Fibroblast of villous mesenchyme (primary cell): ENCODE data around the gene BRD3. TPM values are rescaled to one million over a fixed set of nuclear protein-coding genes. Genes with fewer than 3 reads are reported as not detected.

Experiments used
- DNase-seq: peaks from one replicate; pipeline ENCODE4 v3.0.0-alpha.2; 2010; ENCODE audit warnings: low read depth
- H3K4me3 ChIP-seq: 2 replicates; pipeline ENCODE4 v1.5.1; 2011; ENCODE audit warnings: low read depth, mild to moderate bottlenecking, low read length
- total RNA-seq: library from RNA; depleted of rRNA; stranded (reverse); fragments of >200 nt; gene quantifications from 2 replicates; pipeline ENCODE4 v1.2.3, GENCODE V29; 2012
- TF ChIP-seq, protein P1 (sequence below): IDR thresholded peaks from 2 replicates; pipeline ENCODE4 v1.5.1; 2012; ENCODE audit warnings: low read depth, mild to moderate bottlenecking, low read length; ENCODE audit not compliant: insufficient read depth

BRD3 gene
- total RNA-seq, 1 donor: 5.2 TPM

DNA sequence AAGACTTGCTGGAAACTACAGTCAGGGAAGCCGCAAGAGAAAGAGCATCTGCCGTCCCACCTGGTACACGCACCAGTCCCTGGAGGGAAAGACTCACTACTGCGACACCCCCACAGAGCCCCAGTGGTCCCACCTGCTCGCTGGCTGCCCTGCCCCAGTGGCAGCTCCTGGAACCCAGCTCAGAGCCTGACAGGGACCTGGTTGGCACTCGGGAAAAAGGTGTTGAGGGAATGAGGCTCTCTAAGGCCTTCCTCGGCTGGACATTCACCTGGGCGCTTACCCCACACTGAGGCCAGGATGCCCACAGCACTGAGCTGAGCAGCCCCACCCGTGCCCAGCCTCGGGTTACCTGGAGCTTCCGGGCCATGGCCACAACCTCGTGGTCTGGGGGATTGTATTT, 22.9 kb downstream of the BRD3 start:
- no peak overlapping the region for H3K4me3 ChIP-seq
- TF ChIP-seq, protein P1, sequence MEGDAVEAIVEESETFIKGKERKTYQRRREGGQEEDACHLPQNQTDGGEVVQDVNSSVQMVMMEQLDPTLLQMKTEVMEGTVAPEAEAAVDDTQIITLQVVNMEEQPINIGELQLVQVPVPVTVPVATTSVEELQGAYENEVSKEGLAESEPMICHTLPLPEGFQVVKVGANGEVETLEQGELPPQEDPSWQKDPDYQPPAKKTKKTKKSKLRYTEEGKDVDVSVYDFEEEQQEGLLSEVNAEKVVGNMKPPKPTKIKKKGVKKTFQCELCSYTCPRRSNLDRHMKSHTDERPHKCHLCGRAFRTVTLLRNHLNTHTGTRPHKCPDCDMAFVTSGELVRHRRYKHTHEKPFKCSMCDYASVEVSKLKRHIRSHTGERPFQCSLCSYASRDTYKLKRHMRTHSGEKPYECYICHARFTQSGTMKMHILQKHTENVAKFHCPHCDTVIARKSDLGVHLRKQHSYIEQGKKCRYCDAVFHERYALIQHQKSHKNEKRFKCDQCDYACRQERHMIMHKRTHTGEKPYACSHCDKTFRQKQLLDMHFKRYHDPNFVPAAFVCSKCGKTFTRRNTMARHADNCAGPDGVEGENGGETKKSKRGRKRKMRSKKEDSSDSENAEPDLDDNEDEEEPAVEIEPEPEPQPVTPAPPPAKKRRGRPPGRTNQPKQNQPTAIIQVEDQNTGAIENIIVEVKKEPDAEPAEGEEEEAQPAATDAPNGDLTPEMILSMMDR: no peak
- DNase-seq: no peak

GRCh38 chr9:134043531-134043988, 24.3 kb downstream of the BRD3 start:
- no peak for DNase-seq
- TF ChIP-seq, protein P1: no peak
- H3K4me3 ChIP-seq: no peak overlapping the region

GRCh38 chr9:134041649-134041962, 26.2 kb downstream of the BRD3 start:
- no peak for DNase-seq
- TF ChIP-seq, protein P1: no peak

DNA sequence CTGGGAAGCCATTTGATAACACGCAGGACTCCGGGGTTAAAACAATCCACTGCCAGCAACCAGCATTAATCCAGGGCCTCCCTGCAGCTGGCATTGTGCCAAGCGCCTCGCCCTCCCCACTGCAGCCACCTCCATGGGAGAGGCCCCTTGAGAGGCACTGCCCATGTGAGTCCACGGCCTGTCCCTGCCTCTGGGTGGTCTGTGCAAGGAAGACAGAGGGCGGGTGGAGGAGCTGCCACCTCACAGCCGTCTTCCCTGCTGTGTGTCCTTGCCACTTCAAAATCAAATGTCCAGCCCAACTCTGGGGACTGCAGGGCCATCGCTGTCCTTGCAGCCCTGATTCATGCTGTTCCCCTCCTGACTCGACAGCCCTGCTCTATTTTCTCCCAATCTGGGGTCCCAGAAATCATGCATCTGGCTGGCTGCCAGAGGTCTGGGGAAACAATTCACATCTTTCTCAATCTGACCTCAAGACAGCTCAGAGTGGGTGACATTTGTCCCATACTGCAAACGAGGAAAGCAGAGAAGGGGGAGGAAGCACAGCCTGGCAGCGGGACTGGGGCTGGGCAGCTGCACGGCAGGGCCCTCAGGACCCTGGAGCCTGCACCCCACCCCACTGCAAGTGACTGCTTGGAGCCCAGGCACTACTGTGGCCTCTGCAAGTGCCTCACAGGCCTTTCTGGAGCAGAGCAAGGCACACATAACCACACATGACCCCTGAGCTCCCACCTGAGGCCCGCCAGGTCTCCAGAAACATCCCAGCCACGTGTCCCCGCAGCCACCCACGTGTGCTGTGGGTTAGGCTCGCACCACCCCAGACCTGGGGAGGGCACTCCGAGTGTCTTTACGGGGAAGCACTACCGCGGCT, 26.8 kb downstream of the BRD3 start:
- TF ChIP-seq, protein P1: no peak
- no peak for DNase-seq
- H3K4me3 ChIP-seq: no peak overlapping the region

More at GRCh38 chr9:134041649-134041962, 26.2 kb downstream of the BRD3 start:
- no peak overlapping the region for H3K4me3 ChIP-seq

- no peak for DNase-seq
- no peak overlapping the region for H3K4me3 ChIP-seq
- TF ChIP-seq, protein P1: no peak
These were observed 27.7 kb downstream of the BRD3 start for GRCh38 chr9:134040176-134040565.

GRCh38 chr9:134039386-134040175, 28.2 kb downstream of the BRD3 start:
- no peak overlapping the region for H3K4me3 ChIP-seq
- DNase-seq: no peak
- TF ChIP-seq, protein P1: no peak
